H4 (cell line): ENCODE results near the gene SGMS1. TPM values are rescaled to one million over a fixed set of nuclear protein-coding genes. Genes with fewer than 3 reads are reported as not detected.
"Not testable (repeated sequence)": the region's sequence is repeated elsewhere in the genome, so short reads cannot be mapped to it uniquely, and the experiment has no call there.

Experiments used
- DNase-seq: peaks from one replicate; pipeline ENCODE4 v3.0.0-alpha.2; 2015; ENCODE audit warnings: low spot score
- total RNA-seq: library from RNA; depleted of rRNA; stranded (reverse); fragments of >200 nt; shearing (Covaris generic); gene quantifications from 2 replicates; pipeline ENCODE4 v1.2.3, GENCODE V29; 2014; rRNA removed

SGMS1 gene
- total RNA-seq, 1 experiment from 2014 or later: 13.0 TPM

DNA sequence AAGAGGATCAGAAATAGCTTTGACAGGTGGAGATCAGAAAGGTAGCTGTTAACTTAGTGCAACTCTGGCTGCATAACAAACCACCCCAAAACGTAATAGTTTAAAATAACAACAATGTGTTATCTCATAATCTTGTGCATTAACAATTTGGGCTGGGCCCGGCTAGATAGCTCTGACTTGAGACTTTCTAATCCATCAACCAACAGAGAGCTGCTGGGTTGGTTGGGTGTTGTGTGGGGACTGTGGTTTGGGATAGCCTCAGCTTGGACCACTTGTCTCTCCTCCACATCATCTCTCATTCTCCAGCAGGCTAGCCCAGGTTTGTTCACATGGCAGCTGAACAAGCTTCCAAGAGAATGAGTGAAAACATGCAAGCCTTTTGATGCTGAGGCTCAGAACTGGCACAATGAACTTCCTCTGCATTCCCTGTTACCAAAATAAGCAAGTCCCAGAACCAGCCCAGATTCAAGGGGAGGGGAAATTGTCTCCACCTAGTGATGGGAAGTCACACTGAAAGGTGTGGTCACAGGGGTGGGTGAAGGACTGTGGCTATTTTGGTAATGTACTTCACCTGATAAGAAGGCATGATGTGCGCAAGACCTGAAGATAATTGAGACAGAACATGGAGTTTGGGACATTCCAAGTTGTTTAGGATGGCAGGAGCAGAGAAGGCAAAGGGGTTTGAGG is 352.0 kb downstream of the SGMS1 start:
- DNase-seq: no peak

DNA sequence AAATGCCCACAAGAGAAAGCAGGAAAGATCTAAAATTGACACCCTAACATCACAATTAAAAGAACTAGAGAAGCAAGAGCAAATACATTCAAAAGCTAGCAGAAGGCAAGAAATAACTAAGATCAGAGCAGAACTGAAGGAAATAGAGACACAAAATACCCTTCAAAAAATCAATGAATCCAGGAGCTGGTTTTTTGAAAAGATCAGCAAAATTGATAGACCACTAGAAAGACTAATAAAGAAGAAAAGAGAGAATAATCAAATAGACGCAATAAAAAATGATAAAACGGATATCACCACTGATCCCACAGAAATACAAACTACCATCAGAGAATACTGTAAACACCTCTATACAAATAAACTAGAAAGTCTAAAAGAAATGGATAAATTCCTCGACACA is 355.9 kb downstream of the SGMS1 start:
- not testable (repeated sequence) for DNase-seq

DNA sequence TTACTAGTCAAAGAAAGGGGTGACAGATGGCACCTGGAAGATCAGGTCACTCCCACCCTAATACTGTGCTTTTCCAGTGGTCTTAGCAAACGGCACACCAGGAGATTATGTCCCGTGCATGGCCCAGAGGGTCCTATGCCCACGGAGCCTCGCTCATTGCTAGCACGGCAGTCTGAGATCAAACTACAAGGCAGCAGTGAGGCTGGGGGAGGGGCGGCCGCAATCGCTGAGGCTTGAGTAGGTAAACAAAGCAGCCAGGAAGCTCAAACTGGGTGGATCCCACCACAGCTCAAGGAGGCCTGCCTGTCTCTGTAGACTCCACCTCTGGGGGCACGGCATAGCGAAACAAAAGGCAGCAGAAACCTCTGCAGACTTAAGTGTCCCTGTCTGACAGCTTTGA is 361.1 kb downstream of the SGMS1 start:
- not testable (repeated sequence) for DNase-seq

DNA sequence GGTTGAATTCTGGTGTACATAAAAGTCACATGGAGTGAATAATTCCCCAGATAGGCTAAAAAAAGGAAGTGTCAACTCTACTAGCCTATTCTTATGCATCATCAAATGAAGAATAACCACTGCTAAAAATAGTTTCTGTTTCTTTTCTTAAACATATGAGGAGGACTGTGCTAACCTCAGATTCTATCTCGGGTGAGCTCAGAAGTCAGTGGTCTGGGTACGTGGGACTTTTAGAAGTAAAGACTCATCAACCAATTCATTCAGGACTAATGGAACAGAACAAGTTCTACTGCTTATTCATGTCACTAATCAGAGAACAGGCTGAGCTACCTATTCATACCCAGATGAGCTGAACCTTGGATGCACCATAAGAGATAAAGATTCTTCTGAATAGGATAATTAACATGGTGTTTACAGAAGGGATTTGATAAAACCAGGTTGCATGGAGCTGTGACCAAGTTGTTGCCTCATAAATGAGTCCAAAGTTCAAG is 362.9 kb downstream of the SGMS1 start:
- no peak for DNase-seq

Other genes with a start within 250 kb of the SGMS1 start
- 2.4 and 3.9 TPM in 2 replicates for gene ASAH2B, start 116.0 kb upstream of the SGMS1 start, total RNA-seq